Sigmoid colon (tissue), 4 donors: ENCODE measurements around the gene TIPIN.
"Not testable (repeated sequence)": the region's sequence is repeated elsewhere in the genome, so short reads cannot be mapped to it uniquely, and the experiment has no call there.

Experiments
- CTCF ChIP-seq, 4 experiments: fragments of 450-650 bp in 3 of 4; fragments of 200-600 bp in 1 of 4; IDR thresholded peaks; one replicate each; pipeline ENCODE4 v1.5.1; 2016 to 2019; ENCODE audit warnings: antibody characterized with exemption in 4 of 4, mild to moderate bottlenecking in 3 of 4, moderate library complexity in 2 of 4
- EP300 ChIP-seq, 4 donors: sonication (generic); formaldehyde crosslinking; IDR thresholded peaks; one replicate each; pipeline ENCODE4 v1.6.1; 2017; ENCODE audit warnings: antibody characterized with exemption in 4 of 4
- POLR2A ChIP-seq, 2 donors: fragments of 450-650 bp; IDR thresholded peaks; one replicate each; pipeline ENCODE4 v1.6.1; 2016; ENCODE audit warnings: antibody characterized with exemption in 2 of 2, mild to moderate bottlenecking in 2 of 2, moderate library complexity in 2 of 2
- POLR2AphosphoS5 ChIP-seq, 4 donors: sonication (generic); formaldehyde crosslinking; IDR thresholded peaks; one replicate each; pipeline ENCODE4 v1.6.1; 2017; ENCODE audit warnings: antibody characterized with exemption in 4 of 4

- not testable (repeated sequence) for TF ChIP-seq CTCF, POLR2A, EP300, POLR2AphosphoS5 (IDR thresholded peaks at IDR 0.05)
These were observed 5.4 kb upstream of the TIPIN start for GRCh38 chr15:66361745-66362460.
